NOMO-1 treated with dmso at 0.1 percent for 144 hours (cell line): Measurements from ENCODE around the gene CACNG6.

Experiments
- DNase-seq: peaks from one replicate; lab custom pipeline; 2025; ENCODE audit not compliant: unreplicated experiment; lab: John Stamatoyannopoulos, UW

Gene CACNG6

DNA sequence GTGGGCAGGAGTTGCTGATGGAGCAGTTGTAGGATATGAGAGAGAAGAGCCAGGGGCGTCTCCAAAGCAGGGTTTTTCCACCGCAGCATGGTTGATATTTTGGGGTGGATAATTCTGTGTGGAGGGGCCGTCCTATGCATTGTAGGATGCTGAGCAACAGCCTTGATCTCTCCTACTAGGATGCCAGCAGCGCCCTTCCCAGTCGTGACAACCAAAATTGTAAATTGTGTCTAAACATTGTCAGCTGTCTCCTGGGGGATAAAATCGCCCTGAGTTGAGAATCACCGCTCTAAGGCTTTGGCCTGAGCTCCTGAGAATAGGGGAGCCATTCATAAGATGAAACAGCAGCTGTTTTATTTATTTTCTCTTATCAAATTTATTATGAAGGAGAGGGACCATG lies 24.5 kb upstream of the CACNG6 start:
- DNase-seq: no peak

DNA sequence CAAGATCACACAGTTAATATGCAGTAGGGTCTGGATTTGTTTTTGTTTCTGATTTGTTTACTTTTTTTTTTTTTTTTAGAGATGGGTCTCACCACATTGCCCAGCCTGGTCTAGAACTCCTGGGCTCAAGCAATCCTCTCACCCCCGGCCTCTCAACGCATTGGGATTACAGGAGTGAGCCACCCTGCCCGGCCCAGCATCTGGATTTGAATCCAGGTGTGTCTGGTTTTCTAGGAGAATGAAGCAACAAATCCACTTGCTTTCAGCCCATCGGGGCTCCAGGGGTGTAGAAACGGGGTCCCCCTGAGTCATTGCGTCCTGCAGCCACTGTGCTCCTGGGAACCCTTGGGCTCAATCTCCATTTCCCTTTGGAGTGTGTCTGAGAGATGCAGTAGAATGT lies 22.1 kb upstream of the CACNG6 start:
- no peak for DNase-seq

DNA sequence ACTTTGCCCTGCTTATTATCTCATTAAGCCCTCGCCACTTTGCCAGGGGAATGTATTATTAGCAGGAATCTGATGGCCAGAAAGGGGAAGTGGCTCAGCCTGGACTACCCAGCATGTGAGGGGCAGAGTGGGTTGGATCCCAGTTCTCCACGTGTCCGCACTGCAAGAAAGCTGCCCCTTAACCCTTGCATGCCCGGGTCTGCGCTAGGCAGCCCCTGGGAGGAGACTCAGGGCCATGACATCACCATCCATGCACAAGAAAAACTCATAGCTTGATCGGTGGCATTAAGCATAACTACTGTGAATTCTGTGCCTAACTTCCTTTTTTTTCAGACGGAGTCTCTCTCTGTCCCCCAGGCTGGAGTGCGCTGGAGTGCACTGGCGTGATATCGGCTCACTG lies 19.8 kb upstream of the CACNG6 start:
- DNase-seq: peak; percentile 68

DNA sequence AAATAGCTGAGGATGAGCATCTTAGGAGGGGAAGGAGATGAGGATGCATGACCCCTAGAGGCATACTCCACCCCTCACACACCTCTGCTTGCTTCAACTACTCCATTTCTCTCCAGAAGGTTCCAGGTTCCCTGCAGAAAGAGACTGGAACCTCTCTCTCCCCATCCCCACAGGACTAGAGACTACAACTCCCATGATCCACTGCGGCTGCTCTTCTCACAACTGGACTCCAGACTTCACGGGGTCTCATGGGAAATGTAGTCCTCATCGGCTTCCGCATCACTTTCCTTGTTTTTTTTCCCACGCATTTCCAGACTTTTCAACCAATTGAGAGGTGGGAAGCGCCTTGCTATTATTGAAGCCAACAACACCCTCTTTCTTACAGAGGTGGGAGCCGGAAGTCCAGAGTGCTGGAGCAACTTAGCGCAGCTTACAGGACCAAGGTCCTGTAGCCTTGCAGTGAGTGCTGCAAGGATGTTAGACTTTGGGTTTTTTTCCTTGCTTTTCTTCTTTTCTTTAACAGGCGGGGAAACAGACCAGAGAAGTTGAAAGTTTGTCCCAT lies 13.9 kb upstream of the CACNG6 start:
- DNase-seq: peak; percentile 35

DNA sequence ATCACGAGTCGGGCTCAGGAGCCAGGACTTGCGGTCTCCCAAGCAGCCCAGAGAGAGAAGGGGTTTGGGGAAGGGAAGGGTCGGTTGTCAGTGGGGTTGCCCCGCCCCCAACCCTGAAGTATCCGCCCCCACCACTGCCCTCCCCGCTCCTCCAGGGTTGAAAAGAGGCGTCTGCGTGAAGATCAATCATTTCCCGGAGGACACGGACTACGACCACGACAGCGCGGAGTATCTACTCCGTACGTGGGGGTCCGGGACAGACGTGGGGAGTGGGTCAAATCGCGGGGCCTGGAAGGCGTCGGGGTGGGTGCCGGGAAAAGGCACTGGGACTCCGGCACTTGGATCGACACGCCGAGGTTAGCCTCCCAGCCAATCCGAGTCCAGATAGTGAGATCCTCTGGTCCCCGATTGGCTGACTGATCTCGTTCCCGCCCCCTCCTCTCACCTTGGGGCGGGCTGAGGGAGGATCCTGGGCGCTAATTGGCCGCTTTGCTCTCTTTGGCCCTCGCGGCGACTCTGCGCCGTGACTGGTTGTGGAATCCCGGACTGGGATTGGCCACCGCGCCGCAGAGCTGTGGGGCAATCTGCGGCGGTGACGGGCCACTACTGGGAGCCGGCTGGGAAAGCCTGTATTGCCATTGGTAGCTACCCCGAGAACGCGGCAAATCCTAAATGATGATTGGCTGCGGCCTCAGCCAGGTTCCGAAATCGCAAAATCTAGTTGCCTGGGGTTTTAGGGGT lies 13.3 kb upstream of the CACNG6 start:
- DNase-seq: no peak

DNA sequence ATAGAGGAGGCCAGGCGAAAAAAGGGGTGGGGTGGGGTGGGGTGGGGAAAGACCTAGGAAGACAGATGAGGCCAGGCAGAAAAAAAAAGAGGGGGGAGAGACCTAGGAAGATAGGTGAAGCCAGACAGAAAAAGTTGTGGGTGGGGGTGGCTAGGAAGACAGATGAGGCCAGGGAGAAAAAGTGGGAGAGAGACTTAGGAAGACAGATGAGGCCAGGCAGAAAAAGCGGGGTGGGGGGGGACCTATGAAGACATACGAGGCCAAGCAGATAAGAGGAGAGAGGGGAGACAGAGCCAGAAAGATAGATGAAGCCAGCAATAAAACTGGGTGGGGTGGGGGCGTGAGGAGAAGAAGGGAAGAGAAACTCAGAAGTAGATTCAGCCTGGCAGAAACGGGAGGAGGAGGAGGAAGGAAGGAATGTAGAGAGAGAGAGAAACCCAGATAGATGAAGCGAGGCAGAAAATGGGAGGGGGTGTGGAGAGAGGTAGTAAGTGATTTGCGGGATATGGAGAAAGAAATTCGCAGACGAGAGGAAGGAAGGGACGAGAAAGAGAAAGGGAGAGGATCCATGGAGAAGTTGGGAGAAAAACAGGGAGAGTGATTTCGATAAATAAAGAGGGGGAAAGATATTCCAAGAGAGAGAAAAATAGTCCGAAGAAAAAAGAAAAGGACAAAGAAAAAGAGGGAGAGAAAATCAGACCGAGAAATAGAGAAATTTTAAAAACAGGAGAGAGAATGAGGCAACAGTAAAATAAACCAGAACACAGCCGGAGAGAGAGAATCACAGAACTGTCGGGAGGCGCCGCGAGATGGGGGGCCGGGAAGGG lies 12.2 kb upstream of the CACNG6 start:
- DNase-seq: no peak

DNA sequence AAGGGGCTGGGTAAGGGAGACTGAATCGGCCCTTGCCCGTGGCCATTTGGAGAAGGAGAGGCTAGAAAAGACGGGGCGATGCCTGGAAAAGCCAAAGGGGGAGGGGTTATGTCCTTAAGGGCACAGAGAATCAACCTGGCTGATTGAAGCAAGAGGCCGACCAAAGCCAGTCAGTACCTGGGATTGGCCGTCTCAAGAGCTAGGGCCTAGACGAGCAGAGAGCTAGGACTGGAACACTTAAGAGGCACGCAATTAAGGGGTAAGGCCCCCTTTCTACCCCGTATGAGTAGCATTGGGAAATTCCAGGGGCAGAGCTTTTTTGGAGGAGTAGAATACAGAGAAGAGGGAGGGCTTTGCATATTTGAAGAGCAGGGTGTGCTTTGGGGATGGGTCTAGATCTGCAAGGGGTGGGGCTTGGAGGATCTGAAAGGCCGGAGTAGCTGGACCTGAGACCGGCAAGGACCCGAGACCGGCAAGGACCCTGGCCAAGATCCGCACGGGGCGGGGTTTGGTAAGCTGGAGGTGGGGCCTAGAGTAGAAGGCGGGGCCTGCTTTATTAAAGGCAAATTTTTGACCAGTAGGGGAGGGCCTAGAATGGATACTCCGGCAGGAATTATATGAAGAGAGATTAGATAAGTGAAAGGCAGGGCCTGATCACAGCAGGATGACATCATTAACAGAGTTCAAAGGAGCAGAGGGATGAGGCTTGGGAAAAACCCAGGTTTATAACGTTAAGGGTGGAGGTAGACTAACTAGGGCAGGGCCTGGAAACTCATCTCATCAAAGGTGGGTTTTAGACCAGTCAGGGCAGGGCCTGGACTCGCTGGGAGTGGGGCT lies 10.7 kb upstream of the CACNG6 start:
- no peak for DNase-seq

DNA sequence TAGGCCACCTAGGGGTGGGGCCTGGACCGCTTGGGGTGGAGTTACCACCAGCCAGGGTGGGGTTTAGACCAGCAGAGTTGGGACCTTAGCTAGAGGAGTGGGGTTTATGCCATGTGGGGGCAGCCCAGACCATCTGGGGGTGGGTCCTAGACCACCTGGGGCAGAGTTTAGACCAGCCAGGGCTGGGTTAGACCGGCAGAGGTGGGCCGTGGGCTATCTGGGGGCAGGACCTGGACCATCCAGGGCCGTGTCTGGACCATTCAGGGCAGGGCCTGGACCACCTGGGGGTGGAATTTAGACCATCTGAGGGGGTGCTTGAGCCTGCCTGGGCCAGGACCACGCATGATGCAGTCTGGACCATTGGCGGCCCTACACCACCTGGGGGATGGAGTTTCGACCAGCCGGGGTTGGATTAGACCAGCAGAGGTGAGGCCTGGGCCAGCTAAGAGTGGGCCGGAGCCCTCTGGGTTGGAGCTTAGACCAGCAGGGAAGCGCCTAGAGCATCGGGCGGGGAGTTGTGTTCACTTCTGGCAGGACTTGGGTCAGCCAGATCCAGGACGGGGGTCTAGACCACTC lies 10.0 kb upstream of the CACNG6 start:
- DNase-seq: no peak

DNA sequence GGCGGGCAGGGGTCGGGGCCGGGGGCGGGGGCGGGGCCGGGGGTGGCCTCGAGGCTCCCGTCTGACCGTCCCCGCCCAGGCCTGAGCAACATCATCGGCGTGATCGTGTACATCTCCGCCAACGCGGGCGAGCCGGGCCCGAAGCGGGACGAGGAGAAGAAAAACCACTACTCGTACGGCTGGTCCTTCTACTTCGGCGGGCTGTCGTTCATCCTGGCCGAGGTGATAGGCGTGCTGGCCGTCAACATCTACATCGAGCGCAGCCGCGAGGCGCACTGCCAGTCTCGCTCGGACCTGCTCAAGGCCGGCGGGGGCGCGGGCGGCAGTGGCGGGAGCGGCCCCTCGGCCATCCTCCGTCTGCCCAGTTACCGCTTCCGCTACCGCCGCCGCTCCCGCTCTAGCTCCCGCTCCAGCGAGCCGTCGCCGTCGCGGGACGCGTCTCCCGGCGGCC lies 9.4 kb upstream of the CACNG6 start:
- DNase-seq: no peak

DNA sequence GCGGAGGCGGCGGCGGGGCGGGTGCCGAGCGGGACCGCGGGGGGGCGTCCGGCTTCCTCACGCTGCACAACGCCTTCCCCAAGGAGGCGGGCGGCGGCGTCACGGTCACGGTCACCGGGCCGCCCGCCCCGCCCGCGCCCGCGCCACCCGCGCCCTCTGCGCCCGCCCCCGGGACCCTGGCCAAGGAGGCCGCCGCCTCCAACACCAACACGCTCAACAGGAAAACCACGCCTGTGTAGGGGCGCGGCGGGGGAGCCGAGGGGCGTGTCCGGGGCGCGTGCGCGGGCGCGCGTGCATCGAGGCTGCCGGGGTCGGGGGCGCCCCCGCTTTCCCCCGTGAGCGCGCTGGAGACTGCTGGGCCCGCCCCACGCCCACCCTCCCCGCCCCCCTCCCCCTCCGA lies 8.8 kb upstream of the CACNG6 start:
- DNase-seq: no peak

DNA sequence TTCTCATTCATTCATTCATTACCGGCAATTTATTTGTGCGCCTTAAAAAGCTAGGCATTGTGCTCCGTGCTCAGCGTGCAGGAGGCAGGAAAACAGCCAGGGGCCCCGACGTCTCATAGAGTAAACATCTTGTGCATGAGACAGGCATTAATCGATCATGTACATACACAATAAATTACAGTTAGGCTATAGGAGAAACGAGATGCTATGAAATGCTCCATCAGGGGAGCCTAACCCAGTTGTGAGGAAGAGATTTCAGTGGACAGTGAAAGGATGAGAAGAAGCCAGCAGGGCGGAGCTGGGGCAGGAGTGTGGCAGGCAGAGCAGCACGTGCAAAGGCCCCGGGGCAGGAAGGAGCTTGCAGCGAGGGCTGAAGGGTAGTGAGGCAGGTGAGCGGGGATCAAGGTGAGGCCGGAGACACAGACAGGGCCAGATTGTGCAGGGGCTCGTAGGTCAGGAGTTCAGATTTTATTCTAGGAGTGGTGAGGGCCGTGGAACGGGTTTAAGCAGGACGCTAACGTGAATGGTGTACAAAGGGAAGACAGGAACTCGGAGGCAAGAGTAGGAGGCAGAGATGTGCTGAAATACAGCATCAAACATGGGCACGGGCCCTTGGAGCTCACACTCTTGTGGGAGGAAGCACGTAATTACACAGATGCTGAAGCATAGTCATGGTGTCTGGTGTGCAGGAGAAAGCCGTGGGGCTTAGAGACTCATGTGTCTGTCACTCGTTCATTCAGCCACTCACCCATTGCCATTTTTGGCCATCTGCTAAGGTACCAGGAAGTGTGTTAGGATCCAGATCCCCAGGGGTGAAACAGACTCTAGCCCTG lies 7.8 kb upstream of the CACNG6 start:
- DNase-seq: no peak

DNA sequence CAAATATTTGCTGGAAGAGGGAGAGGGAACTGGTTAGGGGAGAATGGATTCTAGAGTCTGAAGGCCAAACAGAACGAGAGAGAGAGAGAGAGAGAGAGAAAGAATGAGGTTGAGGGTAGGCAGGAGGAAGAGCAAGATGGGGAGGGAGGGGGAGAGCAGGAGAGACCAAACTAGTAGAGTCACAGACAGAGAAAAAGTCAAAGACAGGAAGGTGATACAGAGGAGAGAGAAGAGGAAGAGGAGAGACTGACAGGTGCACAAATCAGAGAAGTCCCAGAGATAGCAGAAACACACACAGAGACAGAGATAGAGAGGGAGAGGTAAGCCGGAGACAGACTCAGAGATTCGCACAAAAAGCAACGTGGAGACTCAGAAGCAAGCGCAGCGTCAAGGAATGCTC lies 5.6 kb upstream of the CACNG6 start:
- no peak for DNase-seq

DNA sequence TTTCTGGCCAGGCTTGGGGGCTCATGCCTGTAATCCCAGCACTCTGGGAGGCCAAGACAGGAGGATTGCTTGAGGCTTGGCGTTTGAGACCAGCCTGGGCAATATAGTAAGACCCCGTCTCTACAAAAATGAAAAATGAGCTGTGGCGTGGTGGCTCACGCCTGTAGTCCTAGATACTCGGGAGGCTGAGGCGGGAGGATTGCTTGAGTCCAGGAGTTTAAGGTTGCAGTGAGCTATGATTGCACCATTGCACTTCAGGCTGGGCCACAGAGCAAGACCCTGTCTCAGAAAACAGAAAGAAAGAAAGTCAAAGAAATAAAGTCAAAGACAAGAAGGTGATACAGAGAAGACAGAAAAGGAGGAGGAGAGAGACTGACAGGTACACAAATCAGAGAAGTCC lies 2.5 kb upstream of the CACNG6 start:
- no peak for DNase-seq

DNA sequence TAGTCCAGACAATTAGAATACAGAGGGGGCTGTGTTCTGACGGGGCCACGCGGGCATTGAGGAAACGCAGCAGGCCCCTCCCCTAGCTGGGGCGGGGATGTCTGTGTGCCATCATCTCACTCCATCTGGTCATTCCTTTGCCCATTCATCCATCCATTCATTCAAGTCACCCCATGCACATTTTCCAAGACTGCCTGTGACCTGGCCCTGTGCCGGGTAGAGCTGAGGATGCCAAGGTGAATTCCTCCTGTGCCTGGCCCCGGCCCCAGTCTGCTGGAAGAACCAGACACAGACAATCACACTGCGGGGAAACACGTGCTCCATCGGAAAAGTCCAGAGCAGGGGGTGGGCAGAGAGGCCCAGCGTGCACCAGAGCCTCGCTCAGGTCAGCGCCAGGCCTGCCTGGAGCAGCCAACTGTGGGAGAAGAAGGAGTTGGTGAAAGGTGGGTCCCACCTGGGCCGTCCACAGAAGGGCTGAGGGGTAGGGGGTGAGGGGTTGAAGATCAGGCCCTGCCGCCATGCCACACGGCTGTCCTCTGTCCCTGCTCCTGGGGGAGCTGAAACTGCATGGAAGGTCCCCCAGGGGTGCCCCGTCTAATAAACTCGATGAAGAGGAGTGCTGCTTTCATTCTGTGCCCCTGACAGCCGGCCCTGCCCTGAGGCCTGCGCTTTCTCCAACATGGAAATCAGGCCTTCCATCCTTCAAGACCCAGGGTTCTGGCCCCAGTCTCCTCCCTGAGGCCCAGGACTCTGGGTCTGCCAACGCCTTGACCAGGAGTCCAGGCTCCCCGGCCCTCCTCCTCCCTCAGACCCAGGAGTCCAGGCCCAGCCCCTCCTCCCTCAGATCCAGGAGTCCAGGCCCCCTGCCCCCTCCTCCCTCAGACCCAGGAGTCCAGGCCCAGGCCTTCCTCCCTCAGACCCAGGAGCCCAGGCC lies 1.6 kb upstream of the CACNG6 start:
- no peak for DNase-seq

DNA sequence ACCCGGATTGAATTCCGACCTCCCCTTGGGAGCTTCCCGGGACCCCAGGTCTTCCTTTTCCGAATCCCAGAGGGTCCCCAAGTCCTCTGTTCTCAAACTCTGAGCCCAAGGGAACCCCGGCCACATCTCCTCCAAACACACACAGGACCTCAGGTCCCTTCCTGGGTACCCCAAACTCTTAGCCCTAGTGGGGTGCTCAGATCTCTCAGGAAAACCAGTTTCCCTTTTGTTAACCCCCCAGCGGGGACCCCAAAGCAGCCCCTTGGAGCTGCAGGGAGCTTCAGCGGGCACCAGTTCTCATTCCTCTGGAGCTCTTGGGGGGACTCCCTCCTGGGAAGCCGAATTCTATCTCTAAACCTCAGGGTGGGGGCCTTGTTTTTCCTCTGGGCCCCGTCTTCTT lies 774 bp downstream of the CACNG6 start:
- DNase-seq: no peak

DNA sequence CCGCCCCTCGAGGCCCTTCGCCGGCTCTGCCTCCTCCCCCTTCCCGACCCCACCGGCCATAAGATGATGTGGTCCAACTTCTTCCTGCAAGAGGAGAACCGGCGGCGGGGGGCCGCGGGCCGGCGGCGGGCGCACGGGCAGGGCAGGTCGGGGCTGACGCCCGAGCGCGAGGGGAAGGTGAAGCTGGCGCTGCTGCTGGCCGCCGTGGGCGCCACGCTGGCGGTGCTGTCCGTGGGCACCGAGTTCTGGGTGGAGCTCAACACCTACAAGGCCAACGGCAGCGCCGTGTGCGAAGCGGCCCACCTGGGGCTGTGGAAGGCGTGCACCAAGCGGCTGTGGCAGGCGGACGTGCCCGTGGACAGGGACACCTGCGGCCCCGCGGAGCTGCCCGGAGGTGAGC lies 1.4 kb downstream of the CACNG6 start:
- no peak for DNase-seq

DNA sequence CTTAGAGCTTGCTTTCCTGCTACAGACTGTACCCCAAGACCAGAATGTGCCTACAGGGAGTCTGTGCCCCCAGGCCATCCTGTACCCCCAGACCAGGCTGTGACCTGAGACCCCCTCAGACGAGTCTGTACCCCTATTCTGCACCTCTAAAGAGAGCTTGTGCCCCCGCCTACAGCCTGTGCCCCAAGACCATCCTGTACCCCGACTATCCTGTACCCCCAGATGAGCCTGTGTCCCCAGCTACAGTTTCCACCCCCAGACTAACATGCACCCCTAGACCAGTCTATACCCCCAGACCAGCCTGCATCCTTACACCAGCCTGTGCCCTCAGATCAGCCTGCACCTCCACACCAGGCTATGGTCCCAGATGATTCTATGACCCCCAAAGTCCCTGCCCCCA lies 2.0 kb downstream of the CACNG6 start:
- no peak for DNase-seq

DNA sequence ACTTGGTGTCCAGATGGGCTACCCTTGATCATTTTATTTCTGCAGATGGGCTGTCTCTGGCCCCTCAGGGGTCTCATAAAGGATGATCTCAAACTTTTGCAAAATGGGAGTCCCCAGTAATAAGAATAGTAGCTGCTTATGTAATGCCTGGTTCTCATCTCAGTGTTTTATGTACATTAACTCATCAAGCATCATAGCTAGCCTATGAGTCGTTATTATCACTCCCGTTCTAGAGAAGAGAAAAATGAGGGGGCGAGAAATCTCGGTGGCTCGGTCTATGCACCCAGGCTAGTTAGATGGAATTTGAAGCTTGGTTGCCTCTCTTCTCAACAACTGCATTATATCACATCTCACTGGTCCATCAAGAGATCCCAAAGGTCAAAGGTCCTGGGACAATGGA lies 3.4 kb downstream of the CACNG6 start:
- no peak for DNase-seq

DNA sequence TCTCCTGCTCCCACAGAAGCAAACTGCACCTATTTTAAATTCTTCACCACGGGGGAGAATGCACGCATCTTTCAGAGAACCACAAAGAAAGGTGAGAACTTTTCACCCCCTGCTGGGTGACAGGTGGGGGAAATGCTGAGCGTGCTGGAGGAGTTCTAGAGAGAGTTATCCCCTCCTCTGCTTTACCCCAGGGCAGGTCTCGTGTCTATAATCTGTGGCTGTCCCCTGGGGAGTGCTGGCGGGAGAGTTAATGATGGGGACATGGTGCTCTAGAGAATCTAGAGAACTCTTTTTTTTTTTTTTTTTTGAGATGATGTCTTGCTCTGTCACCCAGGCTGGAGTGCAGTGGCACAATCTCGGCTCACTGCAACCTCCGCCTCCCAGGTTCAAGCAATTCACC lies 6.8 kb downstream of the CACNG6 start:
- no peak for DNase-seq
